Coronary artery (tissue), 2 donors: Measurements from ENCODE around the gene LRP5.
A peak's percentile ranks its signal among the peaks of the same experiment; 100 is the strongest.

Source experiments
- DNase-seq: peaks from one replicate; pipeline ENCODE4 v3.0.0-alpha.2; 2017; ENCODE audit warnings: low spot score
- H3K27ac ChIP-seq, 2 donors: fragments of 200-600 bp; sonication (generic); one replicate each; pipeline ENCODE4 v1.5.1; 2016 to 2019
- H3K4me3 ChIP-seq: fragments of 200-600 bp; sonication (generic); 2 replicates; pipeline ENCODE4 v1.5.1; 2016; ENCODE audit warnings: mild to moderate bottlenecking, moderate library complexity
- CTCF ChIP-seq: fragments of 200-600 bp; sonication (generic); IDR thresholded peaks from one replicate; pipeline ENCODE4 v1.5.1; 2019; ENCODE audit warnings: antibody characterized with exemption

The LRP5 gene

DNA sequence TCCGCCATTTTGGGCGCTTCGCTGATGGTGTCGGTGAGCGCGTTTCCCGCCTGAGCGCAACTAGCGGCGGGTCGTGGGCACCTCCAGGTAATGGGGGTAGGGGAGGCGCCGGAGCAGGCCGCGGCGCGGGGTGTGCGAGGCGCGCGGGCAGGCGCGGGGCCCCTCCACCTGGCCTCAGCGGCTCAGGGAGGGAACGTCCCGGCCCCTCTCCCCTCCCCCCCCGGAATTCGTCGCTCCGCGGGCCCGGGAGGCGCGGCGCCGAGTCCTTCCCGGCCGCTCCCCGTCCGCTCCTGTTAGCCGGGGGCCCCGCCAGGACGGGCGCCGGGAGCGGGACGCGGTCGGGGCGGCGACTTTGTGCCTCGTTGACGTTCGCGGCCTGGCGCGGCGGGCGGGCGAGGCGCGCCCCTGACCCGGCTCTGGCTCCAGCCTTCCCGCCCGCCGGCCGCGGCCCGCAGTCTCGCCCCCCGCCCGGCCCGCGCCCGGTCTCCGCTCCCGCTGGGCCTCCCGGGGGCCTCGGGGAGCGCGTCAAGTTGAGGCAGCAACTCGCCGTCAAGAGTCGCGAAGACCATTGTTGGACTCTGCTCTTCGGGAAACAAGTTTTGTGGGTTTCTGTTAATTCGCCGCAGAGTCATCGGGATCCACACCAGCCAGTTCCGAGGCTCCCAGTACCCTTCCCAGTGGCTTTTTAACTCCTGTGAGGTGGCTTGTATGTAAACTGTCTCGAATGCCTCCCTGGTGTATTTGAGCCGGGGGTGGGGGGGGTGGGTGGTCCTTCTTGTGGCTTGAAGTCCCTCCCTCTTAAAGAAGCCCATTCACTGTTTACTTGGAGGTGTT, 148.6 kb downstream of the LRP5 start, which contains the start of gene PPP6R3:
TSS of gene PPP6R3 (plus strand) at position 12 of the 834 bp plus-strand sequence. CDS start 76,913 bp downstream, outside the sequence.
- TF ChIP-seq CTCF: no peak
- Histone ChIP-seq H3K4me3 (peak within 1 kb of the TSS; percentile 96), H3K27ac (peak within 1 kb of the TSS; percentile 93 to 99)
- no peak for DNase-seq

DNA sequence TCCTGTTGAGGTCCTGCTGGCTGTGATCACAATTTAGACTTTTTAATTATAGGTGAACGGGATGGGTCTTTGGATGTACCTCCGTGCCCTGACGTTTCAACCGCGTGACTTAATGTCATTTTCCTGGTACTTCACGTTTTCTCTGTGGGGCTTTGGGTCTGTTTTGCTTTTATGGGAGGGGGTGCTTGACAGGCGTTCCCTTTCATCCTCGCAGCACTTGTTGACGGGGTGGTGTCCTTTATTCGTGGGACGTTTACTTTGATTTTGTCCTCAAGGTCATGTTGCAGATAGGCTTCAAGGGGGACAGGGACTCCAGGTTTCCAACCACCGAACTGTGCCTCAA, 149.2 kb downstream of the LRP5 start:
- Histone ChIP-seq H3K4me3 (peak overlapping the region; percentile 96), H3K27ac (peak overlapping the region in 1 of 2 donors; percentile 93)
- no peak for DNase-seq
- TF ChIP-seq CTCF: no peak

GRCh38 chr11:68463714-68464113, 151.3 kb downstream of the LRP5 start:
- no peak for TF ChIP-seq CTCF
- DNase-seq: no peak
- H3K27ac ChIP-seq: no peak overlapping the region
- no peak overlapping the region for H3K4me3 ChIP-seq

DNA sequence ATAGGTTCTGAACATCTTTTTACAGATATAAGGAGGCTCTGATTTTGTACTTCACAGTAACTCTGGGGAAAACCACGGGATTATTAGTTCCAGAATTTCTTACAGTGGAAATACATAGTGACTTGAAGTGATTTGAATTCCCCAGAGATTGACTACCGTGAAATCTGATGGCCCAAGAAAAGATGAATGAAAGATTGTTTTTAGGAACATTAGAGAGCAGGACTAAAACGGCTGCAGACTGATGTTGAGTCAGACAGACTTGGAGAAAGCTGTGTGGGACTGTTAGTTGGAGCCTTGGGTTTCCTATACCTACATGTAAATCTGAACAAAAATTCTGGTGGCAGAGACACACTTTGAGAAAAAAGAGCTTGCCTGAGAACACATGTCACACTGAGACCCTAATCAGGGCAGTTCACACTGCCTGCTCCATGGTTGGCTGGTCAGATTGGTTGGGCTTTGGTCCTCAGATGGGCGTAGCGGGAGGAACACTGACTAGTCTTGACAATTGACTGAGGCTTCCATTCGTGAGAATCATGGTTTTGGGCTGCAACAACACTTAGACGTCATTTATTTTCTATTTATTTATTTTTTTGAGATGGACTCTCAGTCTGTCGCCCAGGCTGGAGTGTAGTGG, 154.9 kb downstream of the LRP5 start:
- H3K27ac ChIP-seq: no peak overlapping the region
- DNase-seq: no peak

GRCh38 chr11:68468217-68468828, 155.9 kb downstream of the LRP5 start:
- no peak for DNase-seq
- no peak overlapping the region for H3K27ac ChIP-seq
- TF ChIP-seq CTCF: no peak
- no peak overlapping the region for H3K4me3 ChIP-seq

More for the DNA sequence above, 154.9 kb downstream of the LRP5 start:
- H3K4me3 ChIP-seq: no peak overlapping the region
- TF ChIP-seq CTCF: no peak

GRCh38 chr11:68469122-68469521, 156.7 kb downstream of the LRP5 start:
- Histone ChIP-seq H3K4me3 (no peak overlapping the region), H3K27ac (no peak overlapping the region)
- no peak for TF ChIP-seq CTCF
- DNase-seq: no peak
